GM21390 (cell line): Measurements from ENCODE around the gene UBE2L6.

Experiments
- ATAC-seq: cut with Tn5 transposase; IDR thresholded peaks from one replicate; pipeline ENCODE4 v1.9.1; 2021; ENCODE audit not compliant: unreplicated experiment

Gene UBE2L6

GRCh38 chr11:57501953-57502352 is 65.5 kb downstream of the UBE2L6 start:
- ATAC-seq, result no peak
